GM12878 (cell line): ENCODE measurements around the gene SATB1. TPM values are rescaled to one million over a fixed set of nuclear protein-coding genes. Genes with fewer than 3 reads are reported as not detected.

ENCODE experiments used
- ATAC-seq: fragments of 200-7000 bp; cut with Tn5 transposase; 3 replicates; pipeline ENCODE4 v1.9.1; 2020; ENCODE audit warnings: mild to moderate bottlenecking, moderate library complexity
- BruUV-seq: library from RNA; stranded (reverse); fragments of 400-500 nt; replicated peaks from 2 replicates; lab custom pipeline; 2021; lab: Mats Ljungman, UMichigan
- CTCF ChIA-PET: fragments of 300-600 bp; sonication (Branson Sonifier 250); formaldehyde crosslinking; extraction: SDS; loops from one replicate; lab custom pipeline; 2021; ENCODE audit warnings: inconsistent platforms; lab: Yijun Ruan, JAX
- POLR2A ChIA-PET: fragments of 350-600 bp; formaldehyde crosslinking; extraction: SDS; loops from one replicate; lab custom pipeline; 2021; ENCODE audit warnings: inconsistent platforms; lab: Charles Lee
- RAD21 ChIA-PET: fragments of 300-600 bp; sonication (Branson Sonifier 250); formaldehyde crosslinking; loops from one replicate; lab custom pipeline; 2023; ENCODE audit warnings: antibody characterized with exemption; ENCODE audit not compliant: unreplicated experiment; lab: Charles Lee
- SMC1A ChIA-PET: fragments of 300-600 bp; sonication (Branson Sonifier 250); formaldehyde crosslinking; loops from one replicate; lab custom pipeline; 2023; ENCODE audit not compliant: unreplicated experiment, uncharacterized antibody; lab: Charles Lee
- DNase-seq: peaks from one replicate; pipeline ENCODE4 v3.0.0-alpha.2; 2011; ENCODE audit warnings: low read depth, low spot score
- FAIRE-seq: peaks from 3 replicates; lab custom pipeline; 2011; peaks lifted over from hg19 to GRCh38; lab: Jason Lieb, UNC
- H2AFZ ChIP-seq: 2 replicates; pipeline ENCODE4 v1.6.0; 2011; ENCODE audit warnings: low read depth, low read length, control low read depth; ENCODE audit not compliant: control insufficient read depth
- H3K27ac ChIP-seq: 2 replicates; pipeline ENCODE4 v1.5.1; 2011; ENCODE audit warnings: control low read depth; ENCODE audit not compliant: control insufficient read depth, insufficient read depth
- H3K27me3 ChIP-seq, 2 experiments: replicated peaks in 1 of 2; 2 replicates each; pipeline versions ENCODE4 v1.6.0 to v1.6.1; 2011; ENCODE audit warnings: low read length in 1 of 2; ENCODE audit not compliant: control insufficient read depth in 2 of 2, insufficient read depth in 2 of 2
- H3K36me3 ChIP-seq, 2 experiments: 2 replicates each; pipeline ENCODE4 v1.5.1; 2011; ENCODE audit warnings: low read length in 1 of 2; ENCODE audit not compliant: control insufficient read depth in 2 of 2, insufficient read depth in 2 of 2
- H3K4me1 ChIP-seq: 2 replicates; pipeline ENCODE4 v1.6.1; 2011; ENCODE audit warnings: mild to moderate bottlenecking, low read length, moderate library complexity, mixed read lengths; ENCODE audit not compliant: control insufficient read depth, insufficient read depth
- H3K4me2 ChIP-seq: 2 replicates; pipeline ENCODE4 v1.6.0; 2011; ENCODE audit warnings: control low read depth; ENCODE audit not compliant: control insufficient read depth, insufficient read depth
- H3K4me3 ChIP-seq: fragments of 200-600 bp; sonication (generic); 2 replicates; pipeline ENCODE4 v1.5.1; 2016
- H3K79me2 ChIP-seq: 2 replicates; pipeline ENCODE4 v1.6.0; 2011; ENCODE audit warnings: low read length; ENCODE audit not compliant: control insufficient read depth, insufficient read depth
- H3K9ac ChIP-seq: 2 replicates; pipeline ENCODE4 v1.8.0; 2011; ENCODE audit warnings: low read length, control low read depth, mixed read lengths; ENCODE audit not compliant: control insufficient read depth, insufficient read depth
- H3K9me3 ChIP-seq: replicated peaks from 3 replicates; pipeline ENCODE4 v1.5.1; 2011; ENCODE audit warnings: mild to moderate bottlenecking, low read length; ENCODE audit not compliant: control insufficient read depth, insufficient read depth
- H4K20me1 ChIP-seq: 2 replicates; pipeline ENCODE4 v1.6.0; 2011; ENCODE audit not compliant: control insufficient read depth, insufficient read depth
- BHLHE40 ChIP-seq, 2 experiments: fragments of 450-650 bp in 1 of 2; IDR thresholded peaks; 2 replicates each; pipeline ENCODE4 v1.6.1; 2011 to 2017; ENCODE audit warnings: low read depth in 2 of 2, borderline replicate concordance in 1 of 2, improper control_type of control experiment in 1 of 2, low read length in 1 of 2, mild to moderate bottlenecking in 1 of 2
- CBX3 ChIP-seq: fragments of 200-600 bp; sonication (generic); IDR thresholded peaks from 2 replicates; pipeline ENCODE4 v1.6.1; 2016; ENCODE audit warnings: low read depth, borderline replicate concordance
- CHD1 ChIP-seq: IDR thresholded peaks from 2 replicates; pipeline ENCODE4 v1.6.1; 2012; ENCODE audit warnings: low read depth, low read length, improper control_type of control experiment
- CREM ChIP-seq: IDR thresholded peaks from 2 replicates; pipeline ENCODE4 v1.6.1; 2014; ENCODE audit warnings: antibody characterized with exemption, low read depth
- EED ChIP-seq: sonication (generic); IDR thresholded peaks from 2 replicates; pipeline ENCODE4 v1.6.1; 2016; ENCODE audit warnings: antibody characterized with exemption, low read depth
- FOS ChIP-seq: IDR thresholded peaks from 3 replicates; pipeline ENCODE4 v1.6.1; 2011; ENCODE audit warnings: borderline replicate concordance; ENCODE audit not compliant: insufficient read length; ENCODE audit errors: extremely low read depth
- FOXM1 ChIP-seq: IDR thresholded peaks from 2 replicates; pipeline ENCODE4 v1.6.1; 2012; ENCODE audit warnings: low read depth, mild to moderate bottlenecking, inconsistent platforms, low read length, moderate library complexity
- NR2C2 ChIP-seq: IDR thresholded peaks from 2 replicates; pipeline ENCODE4 v1.6.1; 2011; ENCODE audit warnings: borderline replicate concordance, low read depth; ENCODE audit not compliant: control insufficient read depth, insufficient read length
- PML ChIP-seq: IDR thresholded peaks from 2 replicates; pipeline ENCODE4 v1.6.1; 2012; ENCODE audit warnings: low read length, inconsistent platforms
- RBBP5 ChIP-seq: fragments of 200-600 bp; sonication (generic); conservative IDR thresholded peaks from 2 replicates; pipeline ENCODE4 v1.6.1; 2016
- RUNX3 ChIP-seq: IDR thresholded peaks from 2 replicates; pipeline ENCODE4 v1.6.1; 2012; ENCODE audit warnings: low read length, inconsistent platforms
- WGBS: methylation state at CpG from one replicate; pipeline ENCODE4 v1.1.6; 2016; ENCODE audit warnings: low lambda C conversion rate; ENCODE audit not compliant: insufficient replicate concordance, insufficient coverage; ENCODE audit errors: missing lambda C conversion rate; 5-methylcytosine and 5-hydroxymethylcytosine counted together
- in situ Hi-C: fragments of 300-500 bp; cut with MboI; formaldehyde crosslinking; loops from 9 replicates; pipeline ENCODE4 v1.14.3; 2018; ENCODE audit warnings: mixed read lengths
- intact Hi-C: fragments of 100-400 bp; cut with micrococcal nuclease; formaldehyde crosslinking; loops from one replicate; pipeline ENCODE4 v1.14.2; 2022; ENCODE audit not compliant: unreplicated experiment
- polyA plus RNA-seq, 11 experiments: library from polyadenylated mRNA; depleted of rRNA in 4 of 11; unstranded in 6 of 11; stranded (reverse) in 5 of 11; fragments of >200 nt; fragmentation: Nextera tagmentation in 4 of 11; fragmentation: Illumina TruSeq in 1 of 11; extraction: Ambion mirVana in 4 of 11; extraction: Trizol in 1 of 11; gene quantifications; 1 replicate in 1 of 11; 2 replicates in 10 of 11; pipeline versions ENCODE4 v1.2.1 to v1.2.3, GENCODE V29; 2011 to 2016; ENCODE audit warnings: inconsistent platforms in 2 of 11, missing spikeins in 2 of 11, low read depth in 1 of 11
- total RNA-seq, 4 experiments: library from RNA; depleted of rRNA in 3 of 4; stranded (reverse); fragments of >200 nt in 3 of 4; fragmentation: Illumina TruSeq in 1 of 4; extraction: Trizol in 1 of 4; gene quantifications; 2 replicates each; pipeline versions ENCODE4 v1.2.1 to v1.2.3, GENCODE V29; 2013 to 2021
- TF ChIP-seq, protein P1 (sequence below): IDR thresholded peaks from 2 replicates; pipeline ENCODE4 v1.6.1; 2012; ENCODE audit warnings: low read length, inconsistent platforms

Gene SATB1
- total and polyA plus RNA-seq, 10 of the 15 experiments (the other 5 are each of a cell fraction or from before 2014, with no cell fraction given) = 0.01 to 0.72 (median 0.07) TPM; not detected in 4

DNA sequence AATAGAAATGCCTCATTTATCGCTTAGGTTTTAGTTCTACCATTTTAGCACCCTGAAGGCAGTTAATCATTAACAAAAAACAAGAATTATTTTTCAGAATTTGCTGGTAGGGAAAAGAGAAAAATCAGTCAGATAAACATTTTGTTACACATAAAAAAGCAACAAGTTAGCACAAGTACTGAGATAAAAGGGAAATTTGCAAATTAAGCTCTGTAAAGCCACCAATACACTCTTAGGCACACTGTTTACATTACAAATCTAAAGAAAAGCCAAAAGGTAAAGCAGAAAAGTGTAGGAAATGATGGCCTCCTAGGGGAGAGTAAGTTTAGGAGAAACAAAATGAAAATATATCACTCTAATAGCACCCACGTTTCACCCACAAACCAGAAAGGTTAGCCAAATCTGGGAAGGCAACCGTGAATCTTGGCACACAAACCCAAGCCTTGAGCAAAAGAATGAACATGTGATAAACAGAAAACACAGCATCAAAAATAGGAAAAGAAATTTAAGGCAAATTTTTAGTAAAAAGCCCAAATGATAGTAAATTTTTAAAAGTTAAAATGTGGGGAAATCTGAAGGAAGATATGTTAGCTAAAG, 1.6 kb upstream of the SATB1 start:
- H3K4me2 ChIP-seq = no peak overlapping the region
- FAIRE-seq = no peak
- no peaks in the 10 kb centered on the region for H4K20me1 ChIP-seq
- DNase-seq = no peak
- ATAC-seq = no peak
- H3K9ac ChIP-seq = no peak overlapping the region
- no peak for TF ChIP-seq EED
- no peak for TF ChIP-seq CREM
- no peak for TF ChIP-seq FOS
- TF ChIP-seq, protein P1, sequence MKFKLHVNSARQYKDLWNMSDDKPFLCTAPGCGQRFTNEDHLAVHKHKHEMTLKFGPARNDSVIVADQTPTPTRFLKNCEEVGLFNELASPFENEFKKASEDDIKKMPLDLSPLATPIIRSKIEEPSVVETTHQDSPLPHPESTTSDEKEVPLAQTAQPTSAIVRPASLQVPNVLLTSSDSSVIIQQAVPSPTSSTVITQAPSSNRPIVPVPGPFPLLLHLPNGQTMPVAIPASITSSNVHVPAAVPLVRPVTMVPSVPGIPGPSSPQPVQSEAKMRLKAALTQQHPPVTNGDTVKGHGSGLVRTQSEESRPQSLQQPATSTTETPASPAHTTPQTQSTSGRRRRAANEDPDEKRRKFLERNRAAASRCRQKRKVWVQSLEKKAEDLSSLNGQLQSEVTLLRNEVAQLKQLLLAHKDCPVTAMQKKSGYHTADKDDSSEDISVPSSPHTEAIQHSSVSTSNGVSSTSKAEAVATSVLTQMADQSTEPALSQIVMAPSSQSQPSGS = no peak
- no peak for TF ChIP-seq CHD1
- no peak for TF ChIP-seq RBBP5
- no peak for TF ChIP-seq BHLHE40 (IDR thresholded peaks at IDR 0.05; ENCODE audit: borderline replicate concordance in 1 of 2, low read depth in 2 of 2, low read length in 1 of 2)
- no peak for TF ChIP-seq NR2C2
- no peak for TF ChIP-seq FOXM1
- no peak for TF ChIP-seq RUNX3
- no peak for TF ChIP-seq PML
- no peak for TF ChIP-seq CBX3
- RAD21 ChIA-PET = no interaction called here
- H3K27me3 ChIP-seq = peaks cover 7 to 26% of the 10 kb centered on the region in 2 experiments
- no peaks in the 10 kb centered on the region for H3K79me2 ChIP-seq
- SMC1A ChIA-PET = no interaction called here
- H3K27ac ChIP-seq = no peak overlapping the region
- 46% methylated on average over 3 of the region's 3 CpGs for WGBS
- POLR2A ChIA-PET = no interaction called here
- H2AFZ ChIP-seq = no peak overlapping the region
- BruUV-seq = no TSS peak
- no peaks in the 10 kb centered on the region for H3K9me3 ChIP-seq
- no peaks in the 10 kb centered on the region for H3K36me3 ChIP-seq
- no peak overlapping the region for H3K4me3 ChIP-seq
- CTCF ChIA-PET = no interaction called here
- intact Hi-C loops (loop anchor here (10.0 kb wide), 1 partner anchor 318 kb away; no protein-coding TSS in a partner anchor), in situ Hi-C loops (no loop called here)
- H3K4me1 ChIP-seq = peaks cover 9% of the 10 kb centered on the region; the same call in 1 of the 2 replicates
